Esophagus squamous epithelium (tissue), 5 donors: ENCODE results near the gene FADS3. TPM values are rescaled to one million over a fixed set of nuclear protein-coding genes. Genes with fewer than 3 reads are reported as not detected.

Source experiments
- DNase-seq: peaks from one replicate; lab custom pipeline; 2025; lab: John Stamatoyannopoulos, UW
- H3K27ac ChIP-seq, 4 donors: fragments of 200-600 bp; sonication (generic); one replicate each; pipeline ENCODE4 v1.5.1; 2016 to 2019; ENCODE audit warnings: mild to moderate bottlenecking in 1 of 4
- H3K27me3 ChIP-seq, 4 donors: fragments of 200-600 bp; sonication (generic); 1 replicate in 3 of 4; 2 replicates in 1 of 4; pipeline versions ENCODE4 v1.5.1 to v1.6.0; 2017 to 2021; ENCODE audit warnings: antibody characterized with exemption in 1 of 4
- H3K36me3 ChIP-seq, 3 donors: fragments of 200-600 bp; sonication (generic); one replicate each; pipeline ENCODE4 v1.5.1; 2016 to 2019
- H3K4me1 ChIP-seq, 3 donors: fragments of 200-600 bp; sonication (generic); one replicate each; pipeline ENCODE4 v1.5.1; 2017 to 2019
- H3K4me3 ChIP-seq, 4 donors: fragments of 200-600 bp; sonication (generic); 1 replicate in 3 of 4; 2 replicates in 1 of 4; pipeline ENCODE4 v1.5.1; 2016 to 2019; ENCODE audit warnings: mild to moderate bottlenecking in 2 of 4, moderate library complexity in 1 of 4
- H3K9me3 ChIP-seq, 3 donors: fragments of 200-600 bp; sonication (generic); one replicate each; pipeline ENCODE4 v1.5.1; 2016 to 2019
- POLR2A ChIP-seq, 4 donors: fragments of 450-650 bp; IDR thresholded peaks; one replicate each; pipeline ENCODE4 v1.6.1; 2017; ENCODE audit warnings: antibody characterized with exemption in 4 of 4, mild to moderate bottlenecking in 4 of 4, moderate library complexity in 3 of 4
- WGBS, 2 donors: methylation state at CpG; one replicate each; pipeline ENCODE4 v1.1.5; 2018; 5-methylcytosine and 5-hydroxymethylcytosine counted together
- intact Hi-C: fragments of 100-400 bp; cut with DNase I; formaldehyde crosslinking; loops from one replicate; pipeline ENCODE4 v1.15.0; 2022
- total RNA-seq, 4 donors: library from RNA; depleted of rRNA; stranded (reverse); fragments of >200 nt; gene quantifications; one replicate each; pipeline ENCODE4 v1.1.0, GENCODE V29; 2016
- TF ChIP-seq, protein P1 (sequence below), 6 experiments: fragments of 450-650 bp in 4 of 6; fragments of 200-600 bp in 2 of 6; sonication (generic) in 2 of 6; IDR thresholded peaks; one replicate each; pipeline ENCODE4 v1.5.1; 2016 to 2019; ENCODE audit warnings: antibody characterized with exemption in 6 of 6, mild to moderate bottlenecking in 4 of 6, moderate library complexity in 4 of 6
- donor health status: DM: yes; HTN: yes; CAD: no.

The FADS3 gene
- total RNA-seq, 4 donors from 2014 or later = 6.1 to 16.0 (median 7.1) TPM

DNA sequence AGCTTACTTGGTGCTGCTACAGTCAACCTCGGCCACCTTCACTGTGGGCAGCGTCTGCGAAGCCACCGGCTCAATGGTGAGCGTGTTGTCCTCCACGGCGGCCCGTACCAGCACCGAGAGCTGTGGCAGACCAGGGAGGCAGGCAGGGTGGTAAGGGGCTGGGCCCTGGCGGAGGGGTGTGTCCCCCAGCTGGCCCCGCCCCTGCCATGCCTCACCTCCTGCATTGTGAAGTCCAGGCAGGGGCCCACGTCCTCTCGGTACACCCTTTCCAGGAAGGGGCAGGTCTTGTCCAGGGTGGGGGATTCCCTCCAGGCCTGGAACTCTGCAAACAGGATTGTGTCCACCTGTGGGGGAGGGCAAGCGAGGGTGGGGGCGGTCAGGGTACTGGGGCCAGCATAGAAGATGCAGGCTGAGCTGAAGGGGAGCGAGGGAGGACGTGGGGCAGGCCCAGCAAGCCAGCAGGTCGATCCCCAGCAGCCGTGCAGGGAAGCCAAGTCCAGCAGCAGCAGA lies 13.2 kb upstream of the FADS3 start:
- WGBS, 2 donors = 80% methylated on average over 1 of the region's 19 CpGs; no CpG with 5 or more reads in 1 of the 2 donors
- no peaks in the 10 kb centered on the region for H3K9me3 ChIP-seq
- H3K27ac ChIP-seq = no peak overlapping the region
- DNase-seq = no peak
- H3K36me3 ChIP-seq = peaks cover 0 to 42% (median 6%) of the 10 kb centered on the region in 3 donors
- peaks cover 0 to 14% (median 0%) of the 10 kb centered on the region in 3 donors for H3K4me1 ChIP-seq
- no peak for TF ChIP-seq POLR2A (IDR thresholded peaks at IDR 0.05)
- TF ChIP-seq, protein P1, sequence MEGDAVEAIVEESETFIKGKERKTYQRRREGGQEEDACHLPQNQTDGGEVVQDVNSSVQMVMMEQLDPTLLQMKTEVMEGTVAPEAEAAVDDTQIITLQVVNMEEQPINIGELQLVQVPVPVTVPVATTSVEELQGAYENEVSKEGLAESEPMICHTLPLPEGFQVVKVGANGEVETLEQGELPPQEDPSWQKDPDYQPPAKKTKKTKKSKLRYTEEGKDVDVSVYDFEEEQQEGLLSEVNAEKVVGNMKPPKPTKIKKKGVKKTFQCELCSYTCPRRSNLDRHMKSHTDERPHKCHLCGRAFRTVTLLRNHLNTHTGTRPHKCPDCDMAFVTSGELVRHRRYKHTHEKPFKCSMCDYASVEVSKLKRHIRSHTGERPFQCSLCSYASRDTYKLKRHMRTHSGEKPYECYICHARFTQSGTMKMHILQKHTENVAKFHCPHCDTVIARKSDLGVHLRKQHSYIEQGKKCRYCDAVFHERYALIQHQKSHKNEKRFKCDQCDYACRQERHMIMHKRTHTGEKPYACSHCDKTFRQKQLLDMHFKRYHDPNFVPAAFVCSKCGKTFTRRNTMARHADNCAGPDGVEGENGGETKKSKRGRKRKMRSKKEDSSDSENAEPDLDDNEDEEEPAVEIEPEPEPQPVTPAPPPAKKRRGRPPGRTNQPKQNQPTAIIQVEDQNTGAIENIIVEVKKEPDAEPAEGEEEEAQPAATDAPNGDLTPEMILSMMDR (IDR thresholded peaks at IDR 0.05) = no peak
- no peak overlapping the region for H3K4me3 ChIP-seq
- H3K27me3 ChIP-seq = peaks cover 0 to 7% (median 0%) of the 10 kb centered on the region in 4 donors
- intact Hi-C loops = no loop called here

GRCh38 chr11:61903845-61904244 lies 12.5 kb upstream of the FADS3 start:
- TF ChIP-seq, protein P1 (IDR thresholded peaks at IDR 0.05) = no peak
- no peak for TF ChIP-seq POLR2A (IDR thresholded peaks at IDR 0.05)
- Histone ChIP-seq H3K9me3 (no peaks in the 10 kb centered on the region), H3K4me1 (peaks cover 0 to 14% (median 0%) of the 10 kb centered on the region in 3 donors), H3K27ac (no peak overlapping the region), H3K36me3 (peaks cover 0 to 42% (median 6%) of the 10 kb centered on the region in 3 donors), H3K4me3 (no peak overlapping the region), H3K27me3 (peaks cover 0 to 7% (median 0%) of the 10 kb centered on the region in 4 donors)
- 92 to 94% methylated on average over 3 of the region's 3 CpGs for WGBS, 2 donors
- intact Hi-C loops = no loop called here
- no peak for DNase-seq

GRCh38 chr11:61902313-61902712 lies 11.0 kb upstream of the FADS3 start:
- WGBS, 2 donors = 86 to 87% methylated on average over 9 to 11 of the region's 11 CpGs
- intact Hi-C loops = no loop called here
- TF ChIP-seq, protein P1 (IDR thresholded peaks at IDR 0.05) = no peak
- no peak for TF ChIP-seq POLR2A (IDR thresholded peaks at IDR 0.05)
- Histone ChIP-seq H3K36me3 (peaks cover 0 to 41% (median 6%) of the 10 kb centered on the region in 3 donors), H3K27ac (no peak overlapping the region), H3K27me3 (peaks cover 0 to 7% (median 0%) of the 10 kb centered on the region in 4 donors), H3K4me3 (no peak overlapping the region), H3K9me3 (no peaks in the 10 kb centered on the region), H3K4me1 (peaks cover 0 to 21% (median 0%) of the 10 kb centered on the region in 3 donors)
- no peak for DNase-seq

DNA sequence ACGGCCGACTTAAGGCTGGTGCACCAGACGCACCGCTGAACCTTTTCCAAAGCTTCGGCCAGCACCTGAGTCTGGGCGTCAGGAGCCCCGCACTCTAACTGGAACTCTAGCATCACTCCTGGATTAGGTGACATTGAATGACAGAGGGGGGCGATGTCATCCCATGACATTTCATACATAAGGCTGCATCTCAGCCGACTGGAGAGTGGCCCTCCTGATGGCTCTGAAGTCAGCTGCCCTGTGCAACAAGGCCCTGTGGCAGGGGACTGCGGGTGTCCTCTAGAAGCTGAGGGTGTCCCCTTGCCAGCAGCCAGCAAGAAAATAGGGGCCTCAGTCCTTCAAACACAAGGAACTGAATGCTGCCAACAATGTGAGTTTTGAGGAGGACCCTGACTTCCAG lies 10.1 kb upstream of the FADS3 start:
- WGBS, 2 donors = 92% methylated on average over 8 of the region's 10 CpGs; no CpG with 5 or more reads in 1 of the 2 donors

GRCh38 chr11:61900251-61900650 lies 8.9 kb upstream of the FADS3 start:
- H3K4me3 ChIP-seq = no peak overlapping the region
- 70 to 91% methylated on average over 4 to 6 of the region's 17 CpGs for WGBS, 2 donors
- H3K4me1 ChIP-seq = peaks cover 0 to 21% (median 0%) of the 10 kb centered on the region in 3 donors
- intact Hi-C loops = no loop called here
- H3K9me3 ChIP-seq = no peaks in the 10 kb centered on the region
- H3K27ac ChIP-seq = no peak overlapping the region
- H3K27me3 ChIP-seq = peaks cover 0 to 7% (median 0%) of the 10 kb centered on the region in 4 donors
- TF ChIP-seq POLR2A (IDR thresholded peaks at IDR 0.05) = no peak
- TF ChIP-seq, protein P1 (IDR thresholded peaks at IDR 0.05) = no peak
- no peak for DNase-seq
- H3K36me3 ChIP-seq = peaks cover 0 to 21% (median 0%) of the 10 kb centered on the region in 3 donors

More for the DNA sequence above, 10.1 kb upstream of the FADS3 start:
- Histone ChIP-seq H3K4me1 (peaks cover 0 to 21% (median 0%) of the 10 kb centered on the region in 3 donors), H3K27me3 (peaks cover 0 to 7% (median 0%) of the 10 kb centered on the region in 4 donors), H3K9me3 (no peaks in the 10 kb centered on the region), H3K36me3 (peaks cover 0 to 32% (median 0%) of the 10 kb centered on the region in 3 donors), H3K27ac (no peak overlapping the region), H3K4me3 (no peak overlapping the region)
- TF ChIP-seq, protein P1 (IDR thresholded peaks at IDR 0.05) = no peak
- TF ChIP-seq POLR2A (IDR thresholded peaks at IDR 0.05) = no peak
- intact Hi-C loops = no loop called here
- DNase-seq = no peak
